GM21423 (cell line): Measurements from ENCODE around the gene KRTAP4-12.
"Not testable (repeated sequence)": the region's sequence is repeated elsewhere in the genome, so short reads cannot be mapped to it uniquely, and the experiment has no call there.

Experiments
- ATAC-seq: cut with Tn5 transposase; IDR thresholded peaks from one replicate; pipeline ENCODE4 v1.9.1; 2021; ENCODE audit warnings: mild to moderate bottlenecking, moderate library complexity; ENCODE audit not compliant: unreplicated experiment

KRTAP4-12 gene

GRCh38 chr17:41123991-41124371 lies at the start of gene KRTAP4-12:
KRTAP4-12 (minus strand) TSS chr17:41124182; CDS start chr17:41124122, 60 bp downstream.
- ATAC-seq = not testable (repeated sequence)

DNA sequence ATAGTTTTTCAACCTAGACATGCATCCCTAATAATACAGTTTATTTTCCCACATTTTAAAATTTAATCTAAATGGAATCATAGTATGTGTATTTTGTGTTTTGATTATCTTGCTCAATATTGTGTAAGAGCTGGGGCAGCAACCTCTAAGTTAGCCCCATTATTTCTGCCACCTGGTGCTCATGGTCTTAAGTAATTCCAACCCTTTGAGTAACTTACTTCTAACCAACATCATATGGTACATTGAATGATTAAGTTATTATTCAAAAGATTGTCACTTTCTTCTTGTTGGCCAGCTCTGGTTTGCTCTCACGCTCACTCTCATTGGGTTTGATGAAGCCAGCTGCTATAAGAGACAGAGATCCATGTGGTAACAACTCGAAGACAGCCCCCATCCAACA lies 47.9 kb upstream of the KRTAP4-12 start:
- no peak for ATAC-seq

DNA sequence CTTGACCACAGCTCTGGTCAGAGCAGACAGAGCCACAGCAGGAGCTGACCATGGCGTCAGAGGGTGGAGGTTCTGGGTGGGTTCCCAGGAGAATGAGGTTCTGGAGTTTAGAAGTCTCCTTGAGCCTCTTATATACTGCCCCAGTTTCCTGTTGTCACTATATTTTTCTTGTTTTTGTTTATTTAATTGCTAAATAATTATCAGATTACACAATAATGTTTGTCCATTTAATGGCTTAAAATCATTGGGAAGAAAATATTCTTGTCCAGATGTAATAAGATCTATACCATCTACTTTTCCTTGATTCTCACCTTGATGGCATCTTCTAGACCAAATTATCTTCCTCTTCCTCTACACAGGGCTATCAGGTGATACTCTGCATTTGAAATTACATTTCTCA lies 44.1 kb upstream of the KRTAP4-12 start, which contains the start of gene KRTAP4-3:
Gene KRTAP4-3, minus strand, starts transcription at position 101 of the 400 bp plus-strand sequence. Its CDS starts 49 bp downstream, at position 52.
- ATAC-seq = no peak

- ATAC-seq = no peak
Observed at GRCh38 chr17:41167561-41167960, 43.6 kb upstream of the KRTAP4-12 start.

DNA sequence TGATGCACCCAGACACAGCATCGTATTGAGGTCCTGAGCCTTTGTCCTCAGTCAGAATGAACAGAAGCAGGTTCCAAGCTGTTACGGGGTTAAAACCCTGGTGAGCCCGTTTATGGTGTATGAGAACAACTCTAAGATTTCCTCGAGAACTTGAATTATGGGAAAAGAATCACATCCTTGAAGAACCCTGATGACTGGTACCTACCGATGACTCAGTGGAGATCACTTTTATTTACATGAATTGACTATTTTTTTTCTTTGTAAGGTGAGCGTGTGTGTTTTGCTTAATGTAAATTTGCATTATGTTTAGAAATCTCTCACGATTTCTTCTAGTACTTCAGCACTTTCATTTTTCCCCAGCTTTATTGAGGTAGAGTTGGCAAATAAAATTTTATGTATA lies 39.8 kb upstream of the KRTAP4-12 start:
- ATAC-seq = no peak

DNA sequence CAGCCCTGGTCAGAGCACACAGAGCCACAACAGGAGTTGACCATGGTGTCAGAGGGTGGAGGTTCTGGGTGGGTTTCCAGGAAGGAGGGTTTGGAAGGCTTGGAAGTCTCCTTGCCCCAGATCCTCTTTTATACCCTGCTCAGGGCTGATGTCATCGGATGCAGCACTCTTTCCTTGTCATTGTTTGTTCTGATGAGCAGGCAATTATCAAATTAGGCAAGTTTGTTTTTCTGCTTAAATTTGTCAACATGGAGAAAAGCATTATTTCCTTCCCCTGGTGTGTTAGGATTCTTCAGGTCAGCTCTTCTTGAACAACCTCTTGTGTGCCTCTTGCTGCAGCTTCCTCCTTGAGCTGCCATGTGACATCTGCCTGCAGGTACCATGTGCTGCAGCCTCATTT lies 36.7 kb upstream of the KRTAP4-12 start, which contains the start of gene KRTAP4-4:
Gene KRTAP4-4, minus strand, starts transcription at position 101 of the 400 bp plus-strand sequence. Its CDS starts 57 bp downstream, at position 44.
- ATAC-seq = no peak

GRCh38 chr17:41160190-41160589 lies 36.2 kb upstream of the KRTAP4-12 start:
- not testable (repeated sequence) for ATAC-seq

DNA sequence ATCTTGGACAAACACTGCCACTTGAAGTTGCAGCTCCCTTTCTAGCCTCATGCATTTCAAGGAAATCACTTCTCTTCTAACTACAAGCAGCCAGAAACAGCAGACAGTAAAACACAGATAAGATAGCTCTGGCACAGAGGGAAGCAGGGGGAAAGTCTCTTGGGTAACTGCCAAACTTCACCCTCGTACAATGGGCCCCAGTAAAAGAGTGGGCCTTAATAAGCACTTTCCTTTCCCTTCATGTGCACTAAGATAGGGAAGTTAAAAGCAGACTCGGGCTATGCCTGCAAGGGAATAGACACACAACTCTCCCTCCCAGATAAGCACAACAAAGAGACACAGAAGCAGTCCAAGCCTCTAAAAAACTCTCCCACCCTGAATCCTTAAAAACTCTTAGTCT lies 29.9 kb upstream of the KRTAP4-12 start:
- ATAC-seq = no peak

DNA sequence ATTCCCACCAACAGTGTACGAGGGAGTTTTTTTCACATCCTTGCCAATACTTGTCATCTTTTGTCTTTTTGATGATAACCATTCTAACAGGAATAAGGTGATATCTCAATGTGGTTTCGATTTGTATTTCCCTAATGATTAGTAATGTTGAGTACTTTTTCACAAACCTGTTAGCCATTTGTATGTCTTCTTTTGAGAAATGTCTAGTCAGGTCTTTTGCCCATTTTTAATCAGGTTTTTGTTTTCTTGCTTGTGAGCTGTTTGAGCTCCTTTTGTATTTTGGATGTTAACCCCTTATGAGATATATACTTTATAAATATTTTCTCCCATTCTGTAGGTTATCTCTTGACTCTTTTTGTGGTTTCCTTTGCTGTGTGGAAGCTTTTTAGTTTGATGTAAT lies 27.5 kb upstream of the KRTAP4-12 start:
- ATAC-seq = no peak

DNA sequence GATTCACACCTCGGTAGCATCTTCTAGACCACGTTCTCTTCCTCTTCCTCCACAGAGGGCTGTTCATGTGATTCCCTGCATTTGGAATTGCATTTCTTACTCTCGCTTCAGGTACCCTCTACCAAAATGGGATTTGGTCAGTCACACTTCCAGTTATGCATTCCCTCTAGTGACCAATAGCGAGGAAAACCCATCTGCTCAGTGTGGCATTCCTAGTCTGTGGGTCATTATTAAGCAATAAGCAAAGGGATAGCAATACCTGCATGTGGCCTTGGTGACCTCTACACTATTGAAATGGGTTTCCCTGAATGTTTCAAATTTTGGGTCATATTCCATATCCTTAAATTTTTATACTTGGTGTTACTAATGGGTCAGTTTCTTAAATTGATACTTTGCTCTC lies 26.0 kb upstream of the KRTAP4-12 start:
- ATAC-seq = no peak

- ATAC-seq = no peak
Observed at GRCh38 chr17:41149652-41149985, 25.6 kb upstream of the KRTAP4-12 start, which contains the start of gene KRTAP4-5. KRTAP4-5 (minus strand) TSS chr17:41149825; CDS start chr17:41149767, 58 bp downstream.

- not testable (repeated sequence) for ATAC-seq
Observed at GRCh38 chr17:41148971-41149651, 25.1 kb upstream of the KRTAP4-12 start.

DNA sequence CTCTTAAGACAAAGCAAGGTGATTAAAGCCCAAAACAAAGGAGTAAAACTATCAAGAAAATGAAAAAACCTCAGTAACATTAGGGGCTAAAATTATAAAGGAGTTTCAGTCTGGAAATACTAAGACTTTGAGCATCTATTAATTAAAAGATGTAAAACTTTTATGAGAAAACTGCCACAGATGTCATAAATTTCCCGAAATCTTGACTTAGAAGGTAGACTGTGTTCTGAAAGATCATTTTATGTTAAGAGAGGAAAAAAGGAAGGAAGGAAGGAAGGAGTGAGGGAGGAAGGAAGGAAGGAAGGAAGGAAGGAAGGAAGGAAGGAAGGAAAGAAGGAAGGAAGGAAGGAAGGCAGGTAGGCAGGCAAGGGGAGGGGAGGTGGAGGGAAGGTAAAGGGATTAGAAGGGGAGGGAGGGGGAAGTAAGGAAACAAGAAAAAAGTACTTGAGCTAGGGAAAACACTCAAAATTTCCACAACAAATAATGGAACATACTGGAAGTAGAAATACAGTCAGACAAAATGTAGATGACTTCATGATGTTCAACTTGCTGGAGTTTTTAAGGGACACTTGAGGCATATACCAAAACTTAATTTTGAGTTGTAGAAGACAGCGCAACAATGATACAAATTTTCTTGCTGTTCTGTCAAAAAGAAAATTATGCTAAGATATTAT lies 23.7 kb upstream of the KRTAP4-12 start:
- ATAC-seq = no peak

DNA sequence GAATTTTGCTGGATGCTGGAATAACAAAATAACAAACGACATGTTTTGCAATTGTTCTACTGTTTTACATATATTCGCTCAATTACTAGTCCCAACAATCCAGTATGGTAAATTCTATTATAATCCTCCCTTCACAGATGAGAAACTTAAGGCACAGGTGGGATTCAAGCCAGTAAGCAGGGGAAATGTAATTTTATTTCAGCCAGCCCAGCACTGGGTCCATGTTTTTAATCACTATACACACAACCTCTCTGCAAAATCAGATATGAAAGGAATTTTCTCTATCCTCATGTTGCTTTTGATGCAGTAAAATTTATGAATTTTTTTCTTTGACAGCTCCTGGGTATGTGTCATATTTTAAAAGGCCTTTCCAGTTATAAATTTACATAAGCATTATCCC lies 21.3 kb upstream of the KRTAP4-12 start:
- no peak for ATAC-seq

DNA sequence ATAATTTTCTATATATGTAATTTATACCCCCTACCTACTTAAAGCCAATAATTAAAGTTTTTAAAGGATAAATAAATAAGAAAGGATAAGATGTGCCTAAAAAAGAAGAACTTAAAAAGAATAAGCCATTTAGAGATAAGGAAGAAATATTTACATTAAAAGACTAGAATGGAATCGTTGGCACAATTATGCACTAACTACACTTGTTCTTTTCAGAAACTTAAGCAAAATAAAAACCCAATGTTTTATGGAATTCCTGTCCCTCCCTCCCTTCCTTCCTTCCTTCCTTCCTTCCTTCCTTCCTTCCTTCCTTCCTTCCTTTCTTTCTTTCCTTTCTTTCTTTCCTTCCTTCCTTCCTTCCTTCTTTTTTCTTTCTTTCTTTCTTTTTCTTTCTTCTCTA lies 20.9 kb upstream of the KRTAP4-12 start:
- ATAC-seq = no peak

- ATAC-seq = no peak
Observed at GRCh38 chr17:41141361-41141760, 17.4 kb upstream of the KRTAP4-12 start.

DNA sequence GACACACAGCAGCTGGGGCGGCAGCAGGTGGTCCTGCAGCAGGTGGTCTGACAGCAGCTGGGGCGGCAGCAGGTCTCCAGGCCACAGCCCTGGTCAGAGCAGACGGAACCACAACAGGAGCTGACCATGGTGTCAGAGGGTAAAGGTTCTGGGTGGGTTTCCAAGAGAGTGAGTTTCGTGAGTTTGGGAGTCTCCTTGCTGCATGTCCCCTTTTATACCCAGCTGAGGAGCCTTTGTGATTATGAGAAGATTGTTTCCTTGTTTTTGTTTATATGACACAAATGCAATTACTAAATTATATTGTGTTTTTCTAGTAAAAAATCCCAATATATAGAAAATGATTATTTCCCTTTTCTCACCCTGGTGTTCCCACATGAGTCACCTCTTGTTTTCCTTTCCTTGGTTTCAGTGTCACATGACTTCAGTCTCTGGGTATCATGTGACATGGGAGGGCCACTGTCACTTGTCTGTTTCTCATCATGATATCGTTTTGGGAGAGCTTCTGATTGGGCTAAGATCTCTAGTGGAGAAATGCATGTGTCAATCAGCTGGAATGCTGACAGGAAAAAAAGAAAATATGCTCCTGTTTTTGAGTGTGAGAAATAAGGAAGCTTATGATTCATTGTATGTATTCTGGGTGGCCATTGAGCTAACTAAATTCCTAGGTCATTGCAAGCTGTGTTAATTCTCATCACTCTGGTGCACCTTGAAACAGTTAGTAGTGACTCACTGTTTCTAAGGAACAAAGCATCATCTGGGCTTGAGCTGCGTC lies 16.6 kb upstream of the KRTAP4-12 start, which contains the start of gene KRTAP4-6:
Gene KRTAP4-6, minus strand, starts transcription at position 185 of the 772 bp plus-strand sequence. Its CDS starts 57 bp downstream, at position 128.
- ATAC-seq = no peak

DNA sequence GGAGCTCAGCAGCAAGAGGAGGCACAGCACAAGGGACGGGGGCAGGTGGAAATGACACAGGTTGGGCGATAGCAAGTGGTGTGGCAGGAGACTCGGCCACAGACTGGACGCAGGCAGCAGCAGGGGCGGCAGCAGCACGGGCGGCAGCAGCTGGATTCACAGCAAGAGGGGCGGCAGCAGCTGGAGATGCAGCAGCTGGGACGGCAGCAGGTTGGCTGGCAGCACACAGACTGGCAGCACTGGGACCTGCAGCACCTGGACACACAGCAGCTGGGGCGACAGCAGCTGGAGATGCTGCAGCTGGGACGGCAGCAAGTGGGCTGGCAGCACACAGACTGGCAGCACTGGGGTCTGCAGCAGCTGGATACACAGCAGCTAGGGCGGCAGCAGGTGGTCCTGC lies 15.9 kb upstream of the KRTAP4-12 start:
- ATAC-seq = not testable (repeated sequence)

- ATAC-seq = no peak
Observed at GRCh38 chr17:41133880-41134735, 10.1 kb upstream of the KRTAP4-12 start.

- ATAC-seq = no peak
Observed at GRCh38 chr17:41131979-41132378, 8.0 kb upstream of the KRTAP4-12 start.
